Measurements from ENCODE around the gene EPB41L5. TPM values are rescaled to one million over a fixed set of nuclear protein-coding genes. Genes with fewer than 3 reads are reported as not detected.

EPB41L5 gene
- total and polyA plus RNA-seq, 10 of the 15 experiments (the other 5 are each of a cell fraction or from before 2014, with no cell fraction given), result 2.1 to 20.4 (median 8.2) TPM

GRCh38 chr2:120223034-120223912 is 210.4 kb downstream of the EPB41L5 start, which contains the start of gene TMEM185B (continued):
- TF ChIP-seq ZNF274 (IDR thresholded peaks at IDR 0.05; ENCODE audit: insufficient read depth, insufficient read length), result no peak
- TF ChIP-seq BCL3 (IDR thresholded peaks at IDR 0.05; ENCODE audit: borderline replicate concordance, insufficient read depth, low read depth, low read length, poor library complexity, severe bottlenecking), result peak; percentile 61
- TF ChIP-seq PML (IDR thresholded peaks at IDR 0.05; ENCODE audit: low read length), result peak; percentile 87
- TF ChIP-seq STAT1 (conservative IDR thresholded peaks at IDR 0.05), result peak; percentile 90; the same call in 1 of the 2 replicates
- TF ChIP-seq MTA3 (IDR thresholded peaks at IDR 0.05; ENCODE audit: borderline replicate concordance, low read length), result no peak
- TF ChIP-seq, protein P1, sequence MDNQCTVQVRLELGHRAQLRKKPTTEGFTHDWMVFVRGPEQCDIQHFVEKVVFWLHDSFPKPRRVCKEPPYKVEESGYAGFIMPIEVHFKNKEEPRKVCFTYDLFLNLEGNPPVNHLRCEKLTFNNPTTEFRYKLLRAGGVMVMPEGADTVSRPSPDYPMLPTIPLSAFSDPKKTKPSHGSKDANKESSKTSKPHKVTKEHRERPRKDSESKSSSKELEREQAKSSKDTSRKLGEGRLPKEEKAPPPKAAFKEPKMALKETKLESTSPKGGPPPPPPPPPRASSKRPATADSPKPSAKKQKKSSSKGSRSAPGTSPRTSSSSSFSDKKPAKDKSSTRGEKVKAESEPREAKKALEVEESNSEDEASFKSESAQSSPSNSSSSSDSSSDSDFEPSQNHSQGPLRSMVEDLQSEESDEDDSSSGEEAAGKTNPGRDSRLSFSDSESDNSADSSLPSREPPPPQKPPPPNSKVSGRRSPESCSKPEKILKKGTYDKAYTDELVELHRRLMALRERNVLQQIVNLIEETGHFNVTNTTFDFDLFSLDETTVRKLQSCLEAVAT (IDR thresholded peaks at IDR 0.05), result no peak
- TF ChIP-seq, protein P2, sequence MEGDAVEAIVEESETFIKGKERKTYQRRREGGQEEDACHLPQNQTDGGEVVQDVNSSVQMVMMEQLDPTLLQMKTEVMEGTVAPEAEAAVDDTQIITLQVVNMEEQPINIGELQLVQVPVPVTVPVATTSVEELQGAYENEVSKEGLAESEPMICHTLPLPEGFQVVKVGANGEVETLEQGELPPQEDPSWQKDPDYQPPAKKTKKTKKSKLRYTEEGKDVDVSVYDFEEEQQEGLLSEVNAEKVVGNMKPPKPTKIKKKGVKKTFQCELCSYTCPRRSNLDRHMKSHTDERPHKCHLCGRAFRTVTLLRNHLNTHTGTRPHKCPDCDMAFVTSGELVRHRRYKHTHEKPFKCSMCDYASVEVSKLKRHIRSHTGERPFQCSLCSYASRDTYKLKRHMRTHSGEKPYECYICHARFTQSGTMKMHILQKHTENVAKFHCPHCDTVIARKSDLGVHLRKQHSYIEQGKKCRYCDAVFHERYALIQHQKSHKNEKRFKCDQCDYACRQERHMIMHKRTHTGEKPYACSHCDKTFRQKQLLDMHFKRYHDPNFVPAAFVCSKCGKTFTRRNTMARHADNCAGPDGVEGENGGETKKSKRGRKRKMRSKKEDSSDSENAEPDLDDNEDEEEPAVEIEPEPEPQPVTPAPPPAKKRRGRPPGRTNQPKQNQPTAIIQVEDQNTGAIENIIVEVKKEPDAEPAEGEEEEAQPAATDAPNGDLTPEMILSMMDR (IDR thresholded peaks at IDR 0.05 in 2 of 3, conservative IDR thresholded peaks at IDR 0.05 in 1 of 3; ENCODE audit: control insufficient read depth in 2 of 3, extremely low read depth in 1 of 3, insufficient read depth in 1 of 3, low read depth in 3 of 3, low read length in 3 of 3), result peak; percentile 24 to 50 (median 30); a peak in 5 of 6 replicates
- TF ChIP-seq NFYB (IDR thresholded peaks at IDR 0.05; ENCODE audit: insufficient read depth, low read depth, low read length), result peak; percentile 31; the same call in 1 of the 2 replicates
- TF ChIP-seq CEBPB (IDR thresholded peaks at IDR 0.05; ENCODE audit: borderline replicate concordance in 1 of 2, low read depth in 2 of 2, low read length in 2 of 2), result no peak
- peak; percentile 94 for TF ChIP-seq ZNF207 (IDR thresholded peaks at IDR 0.05; ENCODE audit: borderline replicate concordance)
- TF ChIP-seq CBFB (IDR thresholded peaks at IDR 0.05; ENCODE audit: low read depth), result no peak
- TF ChIP-seq PBX3 (IDR thresholded peaks at IDR 0.05; ENCODE audit: insufficient replicate concordance, low read depth, low read length), result no peak
- TF ChIP-seq CHD2 (IDR thresholded peaks at IDR 0.05; ENCODE audit: borderline replicate concordance, low read depth, low read length), result 0 out of 2 replicates have a peak, but pooled peaks have one; percentile 16

Measured in GM12878 (cell line).